Endothelial cell of umbilical vein (primary cell): ENCODE results near the gene STPG4.

Source experiments
- EZH2 ChIP-seq: IDR thresholded peaks from 2 replicates; pipeline ENCODE4 v1.6.1; 2012; ENCODE audit warnings: borderline replicate concordance, low read depth, mild to moderate bottlenecking, moderate library complexity, low read length, inconsistent platforms; ENCODE audit not compliant: severe bottlenecking
- FOS ChIP-seq: IDR thresholded peaks from 2 replicates; pipeline ENCODE4 v1.6.1; 2011; ENCODE audit warnings: mild to moderate bottlenecking, low read length, moderate library complexity, borderline replicate concordance; ENCODE audit not compliant: insufficient read depth
- JUN ChIP-seq: IDR thresholded peaks from 2 replicates; pipeline ENCODE4 v1.6.1; 2011; ENCODE audit warnings: borderline replicate concordance, low read depth; ENCODE audit not compliant: insufficient read length, insufficient read depth
- MYC ChIP-seq: IDR thresholded peaks from one replicate; pipeline ENCODE4 v1.6.1; 2011; ENCODE audit warnings: mild to moderate bottlenecking, low read depth, low read length
- POLR2A ChIP-seq: IDR thresholded peaks from 2 replicates; pipeline ENCODE4 v1.6.1; 2012; ENCODE audit warnings: low read depth, mild to moderate bottlenecking, control low read depth, low read length
- POLR2AphosphoS5 ChIP-seq: IDR thresholded peaks from 2 replicates; pipeline ENCODE4 v1.6.1; 2012; ENCODE audit warnings: low read depth, mild to moderate bottlenecking, control low read depth, low read length, moderate library complexity; ENCODE audit not compliant: insufficient read depth
- TF ChIP-seq, protein P1 (sequence below), 2 donors: IDR thresholded peaks; 1 replicate in 1 of 2; 2 replicates in 1 of 2; pipeline ENCODE4 v1.5.1; 2011; ENCODE audit warnings: low read length in 2 of 2, mild to moderate bottlenecking in 2 of 2, moderate library complexity in 2 of 2, control low read depth in 1 of 2, inconsistent platforms in 1 of 2, low read depth in 1 of 2; ENCODE audit not compliant: insufficient read depth in 1 of 2; ENCODE audit errors: extremely low read depth in 1 of 2
- TF ChIP-seq, protein P2 (sequence below): IDR thresholded peaks from 2 replicates; pipeline ENCODE4 v1.6.1; 2011; ENCODE audit not compliant: insufficient read depth, insufficient read length

DNA sequence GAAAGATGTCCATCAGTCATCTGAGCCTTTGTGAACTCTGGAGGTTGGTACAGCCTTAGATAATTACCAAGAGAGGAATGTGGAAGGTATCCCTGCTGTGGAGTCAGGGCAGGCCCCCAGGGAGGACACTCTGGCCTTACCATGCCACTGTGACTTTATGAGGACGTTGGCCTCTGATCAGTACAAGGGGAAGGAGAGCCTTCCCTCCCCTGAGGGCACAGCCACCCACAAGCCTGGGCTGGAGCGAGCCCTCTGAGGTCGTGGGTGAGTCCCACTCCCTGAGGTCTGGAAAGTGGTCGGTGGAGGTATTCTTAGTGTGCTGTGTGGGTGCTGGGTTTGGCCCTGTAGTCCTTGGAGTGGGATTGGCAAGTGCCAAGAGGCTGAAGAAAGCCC is 91.6 kb downstream of the STPG4 start:
- TF ChIP-seq, protein P1, sequence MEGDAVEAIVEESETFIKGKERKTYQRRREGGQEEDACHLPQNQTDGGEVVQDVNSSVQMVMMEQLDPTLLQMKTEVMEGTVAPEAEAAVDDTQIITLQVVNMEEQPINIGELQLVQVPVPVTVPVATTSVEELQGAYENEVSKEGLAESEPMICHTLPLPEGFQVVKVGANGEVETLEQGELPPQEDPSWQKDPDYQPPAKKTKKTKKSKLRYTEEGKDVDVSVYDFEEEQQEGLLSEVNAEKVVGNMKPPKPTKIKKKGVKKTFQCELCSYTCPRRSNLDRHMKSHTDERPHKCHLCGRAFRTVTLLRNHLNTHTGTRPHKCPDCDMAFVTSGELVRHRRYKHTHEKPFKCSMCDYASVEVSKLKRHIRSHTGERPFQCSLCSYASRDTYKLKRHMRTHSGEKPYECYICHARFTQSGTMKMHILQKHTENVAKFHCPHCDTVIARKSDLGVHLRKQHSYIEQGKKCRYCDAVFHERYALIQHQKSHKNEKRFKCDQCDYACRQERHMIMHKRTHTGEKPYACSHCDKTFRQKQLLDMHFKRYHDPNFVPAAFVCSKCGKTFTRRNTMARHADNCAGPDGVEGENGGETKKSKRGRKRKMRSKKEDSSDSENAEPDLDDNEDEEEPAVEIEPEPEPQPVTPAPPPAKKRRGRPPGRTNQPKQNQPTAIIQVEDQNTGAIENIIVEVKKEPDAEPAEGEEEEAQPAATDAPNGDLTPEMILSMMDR (IDR thresholded peaks at IDR 0.05; ENCODE audit: extremely low read depth in 1 of 2, insufficient read depth in 1 of 2, low read depth in 1 of 2, low read length in 2 of 2), result no peak
- TF ChIP-seq POLR2A (no peak), POLR2AphosphoS5 (no peak), EZH2 (no peak), FOS (no peak), JUN (no peak), MYC (no peak)
- TF ChIP-seq, protein P2, sequence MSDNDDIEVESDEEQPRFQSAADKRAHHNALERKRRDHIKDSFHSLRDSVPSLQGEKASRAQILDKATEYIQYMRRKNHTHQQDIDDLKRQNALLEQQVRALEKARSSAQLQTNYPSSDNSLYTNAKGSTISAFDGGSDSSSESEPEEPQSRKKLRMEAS, result no peak
